Heart left ventricle (tissue), 16 donors: ENCODE data around the gene KCNH1. TPM values are rescaled to one million over a fixed set of nuclear protein-coding genes. Genes with fewer than 3 reads are reported as not detected.
"Not testable (repeated sequence)": the region's sequence is repeated elsewhere in the genome, so short reads cannot be mapped to it uniquely, and the experiment has no call there.

Source experiments
- ATAC-seq, 4 donors: fragments of 200-7000 bp; cut with Tn5 transposase; one replicate each; pipeline ENCODE4 v1.9.1; 2020 to 2022; ENCODE audit warnings: moderate library complexity in 4 of 4, mild to moderate bottlenecking in 3 of 4, moderate number of reproducible peaks in 1 of 4
- DNase-seq, 5 donors: peaks; one replicate each; pipeline ENCODE4 v3.0.0-alpha.2; 2020
- H3K27ac ChIP-seq, 12 donors: fragments of 200-600 bp; sonication (generic) in 4 of 12; one replicate each; pipeline versions ENCODE4 v1.5.0 to v1.8.0; 2016 to 2022; ENCODE audit warnings: mild to moderate bottlenecking in 2 of 12
- H3K27me3 ChIP-seq, 9 donors: fragments of 200-600 bp; sonication (generic) in 2 of 9; one replicate each; pipeline versions ENCODE4 v1.5.1 to v1.8.0; 2016 to 2022; ENCODE audit warnings: mild to moderate bottlenecking in 3 of 9
- H3K36me3 ChIP-seq, 9 donors: fragments of 200-600 bp; sonication (generic) in 2 of 9; one replicate each; pipeline versions ENCODE4 v1.5.0 to v1.8.0; 2018 to 2022; ENCODE audit warnings: mild to moderate bottlenecking in 2 of 9
- H3K4me1 ChIP-seq, 12 donors: fragments of 200-600 bp; sonication (generic) in 4 of 12; one replicate each; pipeline versions ENCODE4 v1.5.0 to v1.8.0; 2016 to 2022; ENCODE audit warnings: mild to moderate bottlenecking in 3 of 12
- H3K4me3 ChIP-seq, 12 donors: fragments of 200-600 bp; sonication (generic) in 4 of 12; one replicate each; pipeline versions ENCODE4 v1.5.0 to v1.8.0; 2017 to 2022; ENCODE audit warnings: mild to moderate bottlenecking in 9 of 12, moderate library complexity in 4 of 12
- H3K9me3 ChIP-seq, 12 donors: fragments of 200-600 bp; sonication (generic) in 4 of 12; one replicate each; pipeline versions ENCODE4 v1.5.0 to v1.8.0; 2016 to 2022; ENCODE audit warnings: mild to moderate bottlenecking in 1 of 12
- POLR2A ChIP-seq, 2 donors: fragments of 450-650 bp; IDR thresholded peaks; one replicate each; pipeline ENCODE4 v1.6.1; 2017; ENCODE audit warnings: antibody characterized with exemption in 2 of 2, mild to moderate bottlenecking in 2 of 2, moderate library complexity in 2 of 2
- WGBS, 4 donors: extraction: QIAGEN DNeasy Blood & Tissue Kit in 2 of 4; methylation state at CpG; one replicate each; pipeline versions ENCODE4 v1.1.5 to v1.1.7; 2013 to 2018; 5-methylcytosine and 5-hydroxymethylcytosine counted together
- intact Hi-C, 10 donors: fragments of 100-400 bp; cut with DNase I; formaldehyde crosslinking; loops; one replicate each; pipeline versions ENCODE4 v1.11.1 to v1.14.2; 2022
- polyA plus RNA-seq, 2 donors: library from polyadenylated mRNA; stranded (reverse); fragments of 200-250 nt; gene quantifications; one replicate each; pipeline ENCODE4 v1.2.3, GENCODE V29; 2013
- total RNA-seq, 9 donors: library from RNA; depleted of rRNA in 2 of 9; stranded (reverse); fragments of >200 nt in 2 of 9; fragmentation: NEBNext Ultra II Directional in 3 of 9; extraction: Animal tissue kit (Norgen Biotek cat#: 25700) in 3 of 9; gene quantifications; one replicate each; pipeline versions ENCODE4 v1.1.0 to v1.2.4, GENCODE V29; 2016 to 2023
- TF ChIP-seq, protein P1 (sequence below), 12 donors: fragments of 200-600 bp; sonication (generic) in 4 of 12; IDR thresholded peaks; one replicate each; pipeline versions ENCODE4 v1.5.0 to v1.8.0; 2018 to 2022; ENCODE audit warnings: antibody characterized with exemption in 12 of 12, mild to moderate bottlenecking in 5 of 12
- donor health status: ischemic (EF 13 %, LVEDD 7.1; RV severe dilation, severe dysfunction).
- donor health status: healthy with polysubstance abuse.
- donor health status: DM: no; HTN: yes; CAD: no.
- donor health status: DM: no; HTN: no; CAD: no.
- donor health status: ischemic (EF 25% LVEDD 6.9; RV normal size, moderate dysfunction).
- donor health status: ischemic (EF 25% LVEDD 5.7; RV mildly dilated, moderate dysfunction).
- donor health status: healthy.
- donor health status: DM: yes; HTN: yes; CAD: no.
- donor health status: ischemic (EF 35%, LVEDD 5.7; RV mildly dilated, moderate dysfunction).
- donor health status: nonischemic (EF 11% LVEDD 7.7; RV severe dilation, severe dysfunction).
- donor health status: DM: yes; HTN: yes; CAD: no.
- donor health status: PGD.
- donor health status: ischemic (EF 29% LVEDD 5.4; RV normal size, mild dysfunction).
- donor health status: nonischemic (EF 23%, LVEDD 6.1; RV moderate dilation, normal function).

KCNH1 gene
- total and polyA plus RNA-seq, 11 donors = 0.03 TPM; not detected in 10

DNA sequence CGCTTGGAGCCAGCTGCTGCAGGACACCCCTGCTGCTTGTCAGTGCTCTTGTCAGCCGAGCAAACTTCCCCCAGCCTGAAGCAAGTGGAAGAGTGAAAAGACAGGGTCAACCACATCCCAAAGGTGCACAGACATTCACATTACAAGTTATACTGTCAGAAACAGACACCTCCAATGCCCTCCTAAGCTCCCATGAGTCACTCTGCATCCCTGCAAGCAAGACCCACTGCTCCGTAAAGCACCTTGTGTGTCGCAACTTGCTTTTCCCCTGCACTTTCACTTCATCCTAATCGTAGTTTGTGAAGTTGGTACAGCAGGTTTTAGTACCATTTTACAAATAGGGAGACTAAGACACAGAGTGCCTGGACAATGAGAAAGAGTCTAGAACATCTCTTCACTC is 51.1 kb downstream of the KCNH1 start:
- H3K36me3 ChIP-seq = no peaks in the 10 kb centered on the region
- no peak overlapping the region for H3K27ac ChIP-seq
- DNase-seq (no peak), ATAC-seq (no peak)
- TF ChIP-seq, protein P1, sequence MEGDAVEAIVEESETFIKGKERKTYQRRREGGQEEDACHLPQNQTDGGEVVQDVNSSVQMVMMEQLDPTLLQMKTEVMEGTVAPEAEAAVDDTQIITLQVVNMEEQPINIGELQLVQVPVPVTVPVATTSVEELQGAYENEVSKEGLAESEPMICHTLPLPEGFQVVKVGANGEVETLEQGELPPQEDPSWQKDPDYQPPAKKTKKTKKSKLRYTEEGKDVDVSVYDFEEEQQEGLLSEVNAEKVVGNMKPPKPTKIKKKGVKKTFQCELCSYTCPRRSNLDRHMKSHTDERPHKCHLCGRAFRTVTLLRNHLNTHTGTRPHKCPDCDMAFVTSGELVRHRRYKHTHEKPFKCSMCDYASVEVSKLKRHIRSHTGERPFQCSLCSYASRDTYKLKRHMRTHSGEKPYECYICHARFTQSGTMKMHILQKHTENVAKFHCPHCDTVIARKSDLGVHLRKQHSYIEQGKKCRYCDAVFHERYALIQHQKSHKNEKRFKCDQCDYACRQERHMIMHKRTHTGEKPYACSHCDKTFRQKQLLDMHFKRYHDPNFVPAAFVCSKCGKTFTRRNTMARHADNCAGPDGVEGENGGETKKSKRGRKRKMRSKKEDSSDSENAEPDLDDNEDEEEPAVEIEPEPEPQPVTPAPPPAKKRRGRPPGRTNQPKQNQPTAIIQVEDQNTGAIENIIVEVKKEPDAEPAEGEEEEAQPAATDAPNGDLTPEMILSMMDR (IDR thresholded peaks at IDR 0.05) = no peak
- no peak for TF ChIP-seq POLR2A (IDR thresholded peaks at IDR 0.05)
- H3K27me3 ChIP-seq = no peaks in the 10 kb centered on the region
- 58 to 82% (median 63%) methylated on average over 5 of the region's 5 CpGs for WGBS, 4 donors
- no peak overlapping the region for H3K4me3 ChIP-seq
- intact Hi-C loops = no loop called here
- no peaks in the 10 kb centered on the region for H3K4me1 ChIP-seq
- no peaks in the 10 kb centered on the region for H3K9me3 ChIP-seq

DNA sequence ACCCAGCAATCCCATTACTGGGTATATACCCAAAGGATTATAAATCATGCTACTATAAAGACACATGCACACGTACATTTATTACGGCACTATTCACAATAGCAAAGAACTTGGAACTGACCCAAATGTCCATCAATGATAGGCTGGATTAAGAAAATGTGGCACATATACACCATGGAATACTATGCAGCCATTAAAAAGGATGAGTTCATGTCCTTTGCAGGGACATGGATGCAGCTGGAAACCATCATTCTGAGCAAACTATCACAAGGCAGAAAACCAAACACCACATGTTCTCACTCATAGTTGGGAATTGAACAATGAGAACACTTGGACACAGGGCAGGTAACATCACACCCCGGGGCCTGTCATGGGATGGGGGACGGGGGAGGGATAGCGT is 52.5 kb downstream of the KCNH1 start:
- H3K9me3 ChIP-seq, H3K4me3 ChIP-seq, H3K27me3 ChIP-seq, ATAC-seq, DNase-seq, intact Hi-C loops, H3K36me3 ChIP-seq, H3K4me1 ChIP-seq, H3K27ac ChIP-seq: not testable (repeated sequence)
- WGBS, 4 donors = 85 to 95% (median 94%) methylated on average over 5 of the region's 5 CpGs

DNA sequence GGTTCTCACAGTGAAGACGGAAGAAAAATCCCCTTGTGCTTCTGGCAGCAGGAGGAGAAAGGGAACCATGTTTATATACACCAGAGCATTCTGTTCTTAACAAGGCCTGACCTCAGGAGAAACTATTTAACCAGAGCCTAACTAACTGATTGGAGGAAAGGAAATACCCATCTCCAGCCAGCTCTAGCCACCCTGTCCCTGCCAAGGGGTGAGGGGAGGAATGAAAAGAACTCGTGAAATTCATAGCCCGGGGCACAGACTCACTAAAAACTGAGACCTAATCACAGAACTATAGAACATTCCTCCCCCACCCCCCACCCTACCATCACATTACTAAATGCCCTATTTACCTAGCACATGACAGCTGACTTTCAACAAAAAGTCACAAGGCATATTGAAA is 65.0 kb downstream of the KCNH1 start:
- no peak for ATAC-seq
- Histone ChIP-seq H3K4me1 (no peaks in the 10 kb centered on the region), H3K27me3 (no peaks in the 10 kb centered on the region), H3K27ac (no peak overlapping the region), H3K4me3 (no peak overlapping the region), H3K36me3 (no peaks in the 10 kb centered on the region), H3K9me3 (peaks cover 0 to 5% (median 0%) of the 10 kb centered on the region in 12 donors)
- DNase-seq = no peak
- TF ChIP-seq, protein P1 (IDR thresholded peaks at IDR 0.05) = no peak
- TF ChIP-seq POLR2A (IDR thresholded peaks at IDR 0.05) = no peak
- intact Hi-C loops = no loop called here
- 58 to 84% (median 71%) methylated on average over 3 of the region's 3 CpGs for WGBS, 4 donors

DNA sequence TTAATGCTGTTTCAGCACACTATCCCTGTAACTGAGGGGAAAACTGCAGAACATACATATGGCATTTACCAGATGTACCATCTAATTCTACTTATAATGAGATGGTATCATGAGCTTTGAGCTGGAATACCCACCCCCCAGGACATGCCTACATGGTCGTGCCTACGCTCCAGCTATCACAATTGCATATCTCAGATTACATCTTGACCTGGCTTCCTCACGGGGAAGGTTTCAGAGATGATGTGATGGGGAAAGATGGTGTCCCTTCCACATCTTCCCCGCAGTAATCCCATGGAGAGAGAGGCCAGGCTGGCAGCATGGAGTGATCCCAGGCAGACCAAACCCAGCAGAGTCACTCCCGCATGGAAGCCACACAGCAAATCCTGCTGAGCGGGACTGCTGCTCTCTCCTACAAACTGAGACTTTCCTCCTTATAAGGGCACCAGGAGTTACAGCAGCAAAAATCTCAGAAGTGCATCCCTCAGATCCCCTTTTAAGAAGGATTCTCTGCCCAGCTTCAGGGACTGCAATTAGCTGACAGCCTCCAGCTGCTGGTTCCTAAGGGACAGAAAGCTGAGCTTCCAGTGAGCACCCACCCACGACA is 67.1 kb downstream of the KCNH1 start:
- no peak overlapping the region for H3K4me3 ChIP-seq
- TF ChIP-seq POLR2A (IDR thresholded peaks at IDR 0.05) = no peak
- TF ChIP-seq, protein P1 (IDR thresholded peaks at IDR 0.05) = no peak
- H3K27ac ChIP-seq = no peak overlapping the region
- ATAC-seq (no peak), DNase-seq (no peak)
- H3K27me3 ChIP-seq = no peaks in the 10 kb centered on the region
- H3K36me3 ChIP-seq = no peaks in the 10 kb centered on the region
- H3K4me1 ChIP-seq = no peaks in the 10 kb centered on the region
- intact Hi-C loops = no loop called here
- WGBS, 4 donors = 70 to 78% (median 73%) methylated on average over 5 to 7 of the region's 7 CpGs
- H3K9me3 ChIP-seq = peaks cover 0 to 9% (median 0%) of the 10 kb centered on the region in 12 donors

DNA sequence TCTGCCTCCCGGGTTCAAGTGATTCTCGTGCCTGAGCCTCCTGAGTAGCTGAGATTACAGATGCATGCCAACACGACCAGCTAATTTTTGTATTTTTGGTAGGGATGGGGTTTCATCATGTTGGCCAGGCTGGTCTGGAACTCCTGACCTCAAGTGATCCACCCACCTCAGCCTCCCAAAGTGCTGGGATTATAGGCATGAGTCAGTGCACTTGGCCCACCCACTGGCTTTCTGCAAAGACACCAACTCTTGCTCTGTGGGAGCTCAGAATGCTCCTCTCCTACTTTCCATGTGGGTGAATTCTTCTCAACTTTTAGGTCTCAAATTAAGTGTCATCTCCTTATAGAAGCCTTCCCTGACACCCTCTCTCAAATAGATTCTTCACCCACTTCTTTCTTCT is 92.1 kb downstream of the KCNH1 start:
- not testable (repeated sequence) for H3K9me3 ChIP-seq

More for the DNA sequence above, 92.1 kb downstream of the KCNH1 start:
- intact Hi-C loops, H3K36me3 ChIP-seq, H3K27me3 ChIP-seq, H3K4me1 ChIP-seq, H3K27ac ChIP-seq, H3K4me3 ChIP-seq, ATAC-seq, DNase-seq: not testable (repeated sequence)
- WGBS, 4 donors = 43 to 67% (median 56%) methylated on average over 3 of the region's 3 CpGs
